T-helper 1 cell (primary cell): ENCODE measurements around the gene COL25A1.
A peak's percentile ranks its signal among the peaks of the same experiment; 100 is the strongest.
"Not testable (repeated sequence)": the region's sequence is repeated elsewhere in the genome, so short reads cannot be mapped to it uniquely, and the experiment has no call there.

Experiments used
- DNase-seq, 5 donors: peaks; one replicate each; pipeline ENCODE4 v3.0.0-alpha.2; 2012 to 2020

COL25A1 gene

DNA sequence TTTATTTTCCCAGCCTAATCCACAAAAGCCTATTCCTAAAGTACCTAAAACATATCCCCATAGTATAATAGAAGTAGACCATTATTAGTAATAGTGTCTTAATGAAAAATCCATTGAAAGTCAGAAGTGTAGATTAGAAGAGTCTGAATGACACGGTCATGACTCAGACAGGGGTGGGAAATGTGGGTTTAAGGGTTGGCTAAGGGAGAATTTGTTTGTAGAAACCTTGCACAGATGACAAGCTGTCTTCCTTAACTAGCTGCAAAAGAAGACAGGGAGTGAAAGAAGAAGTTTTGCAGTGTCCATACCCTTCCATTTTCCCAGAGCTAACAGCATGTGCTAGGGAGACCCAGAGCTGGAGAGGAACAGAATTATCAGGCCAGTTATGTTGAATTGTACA lies 296.9 kb downstream of the COL25A1 start:
- DNase-seq = no peak

DNA sequence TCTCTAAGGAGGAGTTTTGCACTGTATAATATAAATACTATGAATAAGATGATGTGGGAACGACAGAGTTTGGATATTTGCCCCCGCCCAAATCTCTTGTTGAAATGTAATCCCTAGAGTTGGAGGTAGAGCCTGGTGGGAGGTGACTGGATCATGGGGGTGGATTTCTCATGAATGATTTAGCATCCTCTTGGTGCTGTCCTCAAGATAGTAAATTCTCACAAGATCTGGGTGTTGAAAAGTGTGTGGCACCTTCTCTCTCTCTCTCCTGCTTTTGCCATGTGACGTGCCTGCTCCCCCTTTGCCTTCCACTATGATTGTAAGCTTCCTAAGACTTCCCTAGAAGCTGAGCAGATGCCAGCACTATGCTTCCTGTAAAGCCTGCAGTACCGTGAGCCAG lies 298.0 kb downstream of the COL25A1 start:
- no peak for DNase-seq

DNA sequence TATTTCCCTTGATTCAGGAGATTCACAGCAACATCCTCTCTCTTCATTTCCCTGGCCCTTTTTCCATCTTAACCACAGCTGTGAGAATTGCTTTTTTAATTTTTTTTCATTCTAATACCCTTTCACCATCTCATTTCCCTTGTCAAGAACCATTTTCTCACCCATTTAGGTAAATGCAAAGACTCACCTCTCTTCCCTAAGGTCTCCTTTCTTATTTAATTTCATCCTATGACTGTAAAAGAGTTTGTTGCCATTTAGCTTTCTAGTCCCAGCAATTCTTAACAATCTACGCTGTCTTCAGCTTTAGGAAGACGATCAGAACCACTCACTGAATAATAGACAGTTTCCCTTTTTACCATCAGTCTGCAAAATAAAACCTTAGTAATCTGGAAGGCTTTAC lies 298.5 kb downstream of the COL25A1 start:
- no peak for DNase-seq

DNA sequence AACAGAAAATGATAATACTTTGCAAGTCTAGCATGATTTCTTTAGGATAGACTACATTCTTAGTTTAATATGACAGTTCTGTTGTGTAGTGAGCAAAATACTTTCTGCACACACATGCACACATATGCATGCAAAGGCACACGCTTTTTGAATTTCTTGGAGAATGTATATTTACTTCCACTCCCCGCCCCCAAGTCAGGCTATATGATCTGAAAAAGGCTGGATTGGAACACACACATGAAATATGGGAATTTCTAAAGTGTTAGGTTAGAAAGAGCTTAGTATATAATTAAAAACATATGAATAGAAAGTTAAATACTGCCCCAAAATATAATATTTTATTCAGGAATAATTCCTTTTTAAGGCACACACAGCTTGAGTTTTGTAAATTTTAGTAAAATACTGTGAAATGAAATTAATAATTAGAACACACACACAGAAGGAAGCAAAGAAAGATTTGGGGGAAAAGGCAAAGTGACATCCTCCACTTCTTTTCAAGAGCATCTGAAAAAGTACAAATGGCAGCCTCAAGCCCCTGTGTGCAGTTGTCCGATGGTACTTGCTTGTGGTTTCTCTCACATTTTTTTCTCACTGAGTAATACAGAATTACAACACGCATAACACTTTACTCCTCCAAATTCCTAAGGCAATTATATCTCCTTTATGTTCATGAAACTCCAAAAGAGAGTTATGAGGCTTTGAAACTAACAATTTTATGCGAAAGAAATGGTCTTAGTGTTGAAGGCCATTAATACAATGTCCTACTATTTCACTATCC lies 310.7 kb downstream of the COL25A1 start:
- DNase-seq = no peak

DNA sequence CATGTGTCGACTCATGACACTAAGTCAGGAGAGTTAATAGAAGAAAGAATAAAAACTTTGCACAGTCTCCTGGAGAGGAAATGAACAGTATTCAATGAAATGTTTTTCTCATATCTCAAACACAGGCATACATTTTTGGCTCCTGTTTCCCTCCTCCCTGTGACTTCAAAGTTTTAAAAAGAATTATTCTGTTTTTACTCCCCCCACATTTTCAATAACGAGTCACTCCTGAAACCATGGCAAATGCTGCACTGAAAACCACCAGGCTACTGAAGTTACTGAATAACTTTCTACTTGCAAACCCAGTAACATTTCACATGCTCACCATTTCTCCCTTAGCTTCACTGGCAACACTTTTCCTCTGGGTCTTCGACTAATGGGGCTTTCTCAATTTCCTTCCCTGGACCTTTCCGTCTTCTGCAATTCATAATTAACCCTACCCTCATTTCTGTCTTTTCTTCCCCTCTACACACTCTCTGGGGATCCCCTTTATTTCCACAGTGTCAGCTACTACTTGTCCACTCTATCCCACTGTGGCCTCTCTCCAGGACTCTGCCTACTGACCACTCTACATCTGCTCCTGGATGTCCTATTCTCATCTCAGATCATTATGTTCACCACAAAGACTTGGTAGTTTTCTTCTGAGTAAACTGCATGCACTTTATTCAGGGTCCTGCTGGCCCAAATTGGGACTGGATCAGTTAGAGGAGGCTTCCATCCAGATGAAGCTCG lies 313.8 kb downstream of the COL25A1 start:
- no peak for DNase-seq

DNA sequence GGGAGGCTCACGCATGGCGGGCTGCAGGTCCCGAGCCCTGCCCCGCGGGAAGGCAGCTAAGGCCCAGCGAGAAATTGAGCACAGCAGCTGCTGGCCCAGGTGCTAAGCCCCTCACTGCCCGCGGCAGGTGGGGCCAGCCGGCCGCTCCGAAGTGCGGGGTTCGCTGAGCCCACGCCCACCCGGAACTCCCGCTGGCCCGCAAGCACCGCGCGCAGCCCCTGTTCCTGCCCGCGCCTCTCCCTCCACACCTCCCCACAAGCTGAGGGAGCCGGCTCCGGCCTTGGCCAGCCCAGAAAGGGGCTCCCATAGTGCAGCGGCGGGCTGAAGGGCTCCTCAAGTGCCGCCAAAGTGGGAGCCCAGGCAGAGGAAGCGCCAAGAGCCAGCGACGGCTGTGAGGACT lies 318.0 kb downstream of the COL25A1 start:
- DNase-seq = not testable (repeated sequence)

DNA sequence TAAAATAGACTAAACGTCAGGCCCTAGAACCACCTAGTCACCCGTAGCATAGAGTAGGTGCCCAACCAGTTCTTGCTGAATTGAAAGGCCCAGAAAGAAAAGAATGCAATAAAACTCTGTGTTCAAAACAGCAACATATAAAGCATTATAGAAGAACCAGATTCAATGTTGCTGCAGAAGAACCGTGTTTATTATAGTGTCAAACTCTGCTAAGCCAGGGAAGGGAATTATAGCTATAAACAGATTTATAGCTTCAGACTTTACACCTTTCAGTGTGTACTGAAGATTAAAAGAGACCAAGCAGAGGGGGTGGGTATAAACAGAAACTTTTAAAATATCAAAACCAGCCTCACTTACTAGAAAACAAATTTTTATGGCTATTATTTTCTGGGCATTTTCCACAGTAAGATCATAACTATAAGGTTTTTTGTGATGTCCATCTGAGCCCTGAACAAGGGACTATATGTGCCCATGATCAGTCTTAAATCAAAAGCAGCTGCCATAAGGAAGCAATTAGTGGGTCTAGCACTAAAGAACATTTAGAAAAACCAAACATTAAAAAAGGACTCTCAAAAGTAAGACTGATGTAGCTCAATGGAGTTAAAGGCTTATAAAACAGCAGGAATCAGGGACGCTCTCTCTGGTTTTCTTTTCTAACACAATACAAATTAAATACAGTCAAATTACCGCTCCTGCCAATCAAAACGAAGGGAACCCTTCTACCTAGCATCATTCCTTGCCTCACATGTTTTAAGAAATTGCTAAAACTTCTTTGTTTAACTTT lies 319.9 kb downstream of the COL25A1 start:
- no peak for DNase-seq

DNA sequence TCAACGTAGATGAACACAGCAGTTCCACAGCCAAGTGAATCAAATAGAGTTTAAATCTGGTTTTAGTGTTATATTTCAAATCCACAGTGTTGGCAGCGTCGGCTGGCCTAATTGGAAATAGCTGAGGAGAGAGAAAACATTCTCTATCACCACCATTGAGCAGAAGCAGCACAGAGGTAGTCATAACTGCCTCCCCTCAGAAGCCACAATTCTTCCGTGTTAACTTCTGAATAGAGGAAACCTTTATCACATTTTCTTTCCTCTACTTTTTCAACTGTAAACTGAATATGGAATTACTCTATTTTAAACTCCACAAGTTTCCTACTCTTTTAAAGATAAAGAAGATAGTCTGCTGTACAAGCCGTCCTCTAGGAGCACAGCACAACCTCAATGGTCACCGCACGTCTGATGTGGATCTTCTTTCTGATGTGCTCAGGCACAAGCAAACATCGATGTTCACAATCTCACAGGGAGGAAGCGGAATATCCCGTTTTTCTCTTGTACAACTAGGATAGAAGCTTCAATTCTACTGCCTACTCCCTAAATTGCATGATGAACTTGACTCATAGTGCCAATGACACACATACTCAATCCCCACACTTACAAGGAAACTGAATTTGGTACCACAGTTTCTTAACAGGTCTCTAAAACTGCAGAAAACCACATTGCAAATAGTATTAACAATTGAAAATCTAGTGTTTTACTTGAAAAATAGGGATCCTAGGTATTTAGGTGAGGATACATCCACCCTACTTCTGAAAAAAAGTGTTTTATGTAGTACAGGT lies 321.8 kb downstream of the COL25A1 start:
- DNase-seq = peak in 1 of 5 donors; percentile 18

DNA sequence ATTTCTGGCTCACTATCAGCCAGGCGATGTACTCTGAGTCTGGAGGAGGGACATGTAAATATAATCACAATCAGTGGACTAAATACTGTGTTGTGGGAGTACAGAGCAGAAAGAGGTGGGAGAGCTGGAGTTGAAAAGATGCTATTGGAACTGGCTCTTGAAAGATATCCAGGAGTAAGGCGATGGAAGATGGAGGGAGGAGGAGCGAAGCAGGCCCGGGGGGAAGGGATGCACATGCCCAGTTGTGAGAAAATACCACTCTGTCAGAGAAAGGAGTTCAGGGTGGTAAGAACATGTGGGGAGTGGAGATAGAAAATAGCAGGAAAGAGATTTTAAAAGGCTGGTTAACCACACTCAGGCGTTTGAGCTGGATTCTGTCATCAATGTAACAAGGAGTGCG lies 322.7 kb downstream of the COL25A1 start:
- no peak for DNase-seq

DNA sequence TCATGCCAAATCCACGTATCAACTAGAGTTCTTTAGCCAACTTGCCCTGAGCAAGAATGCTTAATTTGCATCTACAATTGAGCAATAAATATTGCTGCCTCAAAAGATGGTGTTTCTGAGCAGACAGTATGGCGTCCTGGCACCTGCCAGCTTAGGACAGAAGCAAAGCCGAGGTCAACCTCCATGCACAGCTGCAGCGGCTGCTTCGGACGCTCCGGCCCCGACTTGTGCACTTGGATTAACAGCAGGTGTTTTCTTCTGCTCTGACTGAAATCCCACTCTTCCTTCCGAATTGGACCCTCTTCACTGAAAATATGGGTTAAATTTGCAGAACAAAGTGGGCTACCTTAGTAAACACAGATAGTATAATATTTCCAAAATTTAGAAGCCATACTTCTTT lies 324.4 kb downstream of the COL25A1 start:
- DNase-seq = no peak

DNA sequence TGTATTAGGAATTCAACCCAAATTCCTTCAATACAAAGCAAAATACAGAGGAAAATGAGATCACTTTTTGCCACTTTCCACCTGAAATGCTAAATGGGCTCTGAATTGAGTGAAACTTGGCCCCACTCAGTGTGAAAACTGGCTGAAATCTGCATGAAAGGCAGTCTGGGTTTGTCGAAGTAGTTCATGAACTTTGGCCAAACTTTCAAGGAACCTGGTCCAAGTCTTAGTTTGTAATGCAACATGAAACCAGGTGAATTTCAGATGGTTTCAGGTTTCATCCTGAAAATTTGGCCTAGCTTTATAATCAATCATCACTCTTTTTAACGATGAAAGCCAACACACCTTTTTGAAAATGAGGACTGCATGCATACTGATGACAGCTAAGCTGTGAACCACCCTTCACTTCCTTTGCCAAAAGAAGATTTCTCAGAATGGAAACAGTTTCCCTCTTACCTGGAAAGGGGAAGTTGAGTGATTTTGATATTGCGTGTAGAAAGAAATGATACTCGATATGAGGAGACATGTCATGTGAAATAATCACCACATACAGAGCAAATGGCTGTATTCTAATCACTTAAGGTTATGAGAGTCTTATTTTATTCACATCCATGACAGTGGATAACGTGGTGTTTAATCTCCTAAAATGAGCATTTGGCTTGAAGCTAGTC lies 329.7 kb downstream of the COL25A1 start:
- DNase-seq = peak in 1 of 5 donors; percentile 91

DNA sequence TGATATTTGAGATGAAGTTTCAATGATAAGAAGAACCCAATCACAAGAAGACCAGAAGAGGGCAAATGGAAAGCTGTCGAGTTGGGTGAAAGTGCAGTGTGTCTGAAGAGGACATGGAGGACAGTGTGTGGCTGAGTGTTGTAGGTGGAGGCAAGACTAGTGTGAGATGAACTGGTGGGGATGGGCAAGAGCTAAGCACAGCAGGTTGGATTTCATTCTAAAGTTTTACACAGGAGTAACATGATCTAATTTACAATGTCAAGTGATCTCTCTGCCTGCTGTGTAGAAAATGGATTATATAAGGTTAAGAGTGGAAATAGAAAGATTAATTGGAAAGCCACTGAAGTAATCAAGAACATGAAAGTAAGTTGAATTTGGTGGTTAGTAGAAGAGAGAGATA lies 331.0 kb downstream of the COL25A1 start:
- peak in 1 of 5 donors; percentile 23 for DNase-seq

DNA sequence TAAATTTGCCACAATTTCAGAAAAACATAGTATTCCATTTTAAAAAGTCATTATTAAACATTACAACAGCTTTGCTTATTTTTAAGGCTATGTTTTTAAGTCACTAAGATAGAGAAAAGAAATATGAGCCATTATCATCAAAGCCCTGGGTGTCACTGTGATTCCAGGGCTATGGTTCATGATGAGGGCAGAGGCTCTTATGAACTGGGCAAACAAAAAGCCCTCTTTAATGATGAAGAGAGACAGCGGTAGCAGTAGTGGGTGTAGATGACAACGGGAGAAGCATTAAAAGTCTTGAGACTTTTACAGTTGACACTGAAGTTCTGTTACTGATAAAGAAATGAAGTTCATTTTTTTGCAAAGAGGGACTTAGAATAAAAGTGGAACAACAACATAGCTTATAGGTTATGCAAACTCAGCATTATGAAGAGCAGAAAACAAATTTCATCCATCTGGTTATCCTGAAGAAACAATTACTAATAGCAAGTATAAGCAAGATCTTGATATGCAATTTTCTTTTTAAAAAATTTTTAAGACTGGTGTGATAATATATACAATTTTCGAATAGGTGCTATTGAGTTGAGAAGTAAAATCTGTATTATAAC lies 336.9 kb downstream of the COL25A1 start:
- no peak for DNase-seq

DNA sequence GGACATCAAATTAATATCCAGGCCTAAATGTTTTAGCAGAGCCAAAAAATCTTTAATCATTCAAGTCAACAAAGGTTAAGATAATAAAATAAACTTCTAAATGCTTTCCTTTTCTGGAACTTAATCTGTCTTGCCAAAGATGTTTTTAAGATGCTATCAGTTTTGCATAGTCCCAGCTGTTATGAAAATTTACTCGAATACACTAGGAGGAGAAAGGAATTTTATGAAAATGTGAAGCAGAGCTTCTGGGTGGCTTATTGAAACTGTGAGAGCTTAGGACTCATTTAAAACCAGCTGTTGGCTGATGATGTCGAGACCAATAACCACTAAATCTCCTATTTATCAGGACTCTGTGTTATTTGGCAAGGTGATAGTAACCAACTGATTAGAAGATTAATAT lies 337.4 kb downstream of the COL25A1 start:
- DNase-seq = no peak

DNA sequence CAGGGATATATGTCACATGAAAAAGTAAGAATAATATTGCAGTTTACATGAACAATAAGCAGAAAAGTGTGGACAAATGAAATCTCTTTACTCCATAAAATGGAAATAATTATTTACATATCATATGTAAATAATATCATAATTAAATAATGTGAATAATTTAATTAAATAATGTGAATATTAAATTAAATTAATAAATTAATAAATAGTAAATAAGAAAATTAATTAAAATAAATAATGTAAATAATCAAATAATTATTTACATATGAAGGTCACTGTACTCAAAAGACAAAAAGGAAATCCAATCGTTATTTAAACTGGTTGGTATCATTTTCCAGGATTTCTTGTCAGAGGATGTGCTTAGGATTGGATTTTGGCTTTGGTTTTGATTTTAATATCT lies 338.5 kb downstream of the COL25A1 start:
- DNase-seq = no peak

DNA sequence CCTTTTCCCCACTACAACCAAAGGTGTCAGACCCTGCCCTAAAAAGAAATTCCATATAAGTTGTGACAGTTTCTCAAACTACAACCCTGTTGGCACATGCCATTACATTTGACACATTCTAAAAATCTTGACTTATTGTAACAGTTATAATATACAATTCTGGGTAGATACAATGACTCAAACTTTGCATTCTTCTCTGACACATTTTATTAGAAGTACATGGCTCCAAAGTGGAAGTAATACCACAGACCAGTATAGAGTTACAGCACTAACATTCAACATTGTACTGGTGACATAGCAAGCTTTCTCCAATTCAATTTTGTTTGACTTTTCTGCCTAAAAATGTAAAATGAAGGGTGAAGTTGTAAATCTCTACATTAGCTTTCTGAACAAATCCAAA lies 343.0 kb downstream of the COL25A1 start:
- DNase-seq = no peak

DNA sequence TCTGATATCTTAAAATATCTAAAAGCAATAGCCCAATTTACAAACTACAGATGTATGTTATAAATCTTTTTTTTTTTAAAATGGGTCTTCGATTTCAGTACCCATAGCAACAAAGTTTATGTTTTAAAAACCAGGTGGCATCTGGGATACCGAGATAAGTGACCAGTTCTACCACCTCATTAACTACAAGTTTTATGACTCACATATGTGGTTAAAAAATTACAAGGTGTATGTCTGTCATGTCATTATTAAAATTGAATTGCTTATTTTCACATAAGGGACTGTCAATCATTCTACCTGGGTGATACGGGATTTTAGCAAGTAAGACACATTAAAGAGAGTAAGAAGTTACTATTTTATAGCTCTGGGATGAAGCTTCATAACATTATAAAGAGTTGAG lies 347.6 kb downstream of the COL25A1 start:
- DNase-seq = no peak

DNA sequence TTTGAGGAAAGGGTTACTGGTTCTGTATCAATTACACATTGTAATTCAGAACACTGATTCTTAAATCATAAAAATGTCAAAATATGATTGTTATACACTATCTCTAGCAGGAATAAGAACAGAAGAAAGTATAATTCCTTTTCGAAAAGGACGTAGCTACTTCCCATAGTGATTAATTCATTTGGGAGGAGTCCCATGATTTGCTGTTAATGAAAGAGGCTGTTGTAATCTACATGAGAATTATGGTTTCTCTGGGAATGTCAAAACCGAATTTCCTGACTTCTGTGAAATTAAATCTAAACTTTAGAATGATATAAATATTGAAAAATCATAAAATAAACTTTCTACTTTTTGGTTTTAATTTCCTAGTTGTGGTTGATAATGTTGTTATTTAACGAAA lies 348.5 kb downstream of the COL25A1 start:
- DNase-seq = no peak

DNA sequence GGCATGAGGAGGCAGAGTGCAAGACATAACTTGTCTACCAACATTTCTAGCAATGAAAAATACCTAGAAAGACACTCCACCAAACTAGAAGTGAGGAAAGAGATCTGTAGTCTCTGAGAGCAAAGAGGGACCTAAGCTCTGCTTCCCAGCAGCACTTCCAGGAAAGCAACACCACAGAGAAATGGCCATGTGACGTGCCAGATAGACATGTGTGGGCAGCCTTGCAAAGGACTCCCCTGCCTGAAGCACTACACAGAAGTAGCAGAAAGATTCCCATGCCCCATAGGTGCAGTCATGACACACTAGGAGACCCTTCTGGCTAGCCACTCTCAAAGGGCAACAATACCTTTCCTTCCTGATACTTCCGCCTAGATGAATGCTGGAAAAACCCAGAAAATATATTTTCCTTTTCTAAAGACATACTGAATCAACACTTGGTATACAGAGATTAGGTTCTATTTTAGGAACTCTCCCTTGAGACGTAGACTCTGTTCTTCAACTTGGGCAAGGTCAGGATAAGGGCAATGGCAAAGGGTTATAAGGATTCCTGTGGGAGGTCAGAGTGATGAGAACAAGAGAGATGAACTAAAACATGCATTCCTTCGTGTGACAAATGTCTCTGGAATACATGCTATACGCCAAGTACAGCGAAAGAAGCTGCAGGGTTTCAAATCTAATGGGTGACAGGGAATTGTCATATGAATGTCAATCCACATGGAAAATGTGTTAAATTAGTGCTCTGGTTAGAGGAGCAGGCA lies 352.1 kb downstream of the COL25A1 start:
- no peak for DNase-seq

DNA sequence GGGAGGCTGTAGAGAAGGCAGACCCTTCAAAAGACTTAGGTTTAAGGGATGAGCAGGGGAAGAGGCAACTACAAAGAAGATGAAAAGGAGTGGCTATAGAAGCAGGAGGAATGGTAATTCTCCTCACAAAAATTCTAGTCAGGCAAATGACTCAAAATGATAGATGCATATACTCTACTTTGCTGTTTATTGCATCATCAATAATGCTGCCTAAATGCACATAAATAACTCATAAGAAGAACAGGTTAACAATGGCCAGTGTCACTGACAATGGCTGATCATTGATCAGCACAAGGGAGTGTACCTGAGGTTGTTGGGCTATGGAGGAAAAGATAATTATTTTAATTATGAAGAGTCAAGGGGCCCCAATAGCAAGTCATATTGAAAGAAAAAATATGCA lies 354.9 kb downstream of the COL25A1 start:
- peak in 1 of 5 donors; percentile 17 for DNase-seq

DNA sequence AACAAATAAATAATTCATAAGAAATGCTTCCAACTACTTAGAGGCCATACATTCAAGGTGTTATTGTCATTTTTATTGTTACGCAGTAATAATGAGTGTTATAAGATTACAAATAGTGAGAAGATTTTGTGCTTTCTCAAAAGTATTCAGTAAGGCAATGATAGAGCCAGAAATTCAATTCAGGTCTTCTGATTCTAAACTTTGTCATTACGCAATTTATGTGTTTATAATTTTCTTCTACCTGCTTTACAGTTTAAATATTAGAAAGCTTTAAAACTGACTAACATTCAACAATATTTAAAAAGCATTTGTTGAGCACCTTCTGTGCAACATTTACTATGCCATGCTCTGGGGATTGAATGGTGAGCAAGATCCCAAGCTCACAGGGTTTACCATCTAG lies 356.2 kb downstream of the COL25A1 start:
- DNase-seq = no peak
